GM21423 (cell line): Measurements from ENCODE around the gene NFIA.

Experiments
- ATAC-seq: cut with Tn5 transposase; IDR thresholded peaks from one replicate; pipeline ENCODE4 v1.9.1; 2021; ENCODE audit warnings: mild to moderate bottlenecking, moderate library complexity; ENCODE audit not compliant: unreplicated experiment

The NFIA gene

DNA sequence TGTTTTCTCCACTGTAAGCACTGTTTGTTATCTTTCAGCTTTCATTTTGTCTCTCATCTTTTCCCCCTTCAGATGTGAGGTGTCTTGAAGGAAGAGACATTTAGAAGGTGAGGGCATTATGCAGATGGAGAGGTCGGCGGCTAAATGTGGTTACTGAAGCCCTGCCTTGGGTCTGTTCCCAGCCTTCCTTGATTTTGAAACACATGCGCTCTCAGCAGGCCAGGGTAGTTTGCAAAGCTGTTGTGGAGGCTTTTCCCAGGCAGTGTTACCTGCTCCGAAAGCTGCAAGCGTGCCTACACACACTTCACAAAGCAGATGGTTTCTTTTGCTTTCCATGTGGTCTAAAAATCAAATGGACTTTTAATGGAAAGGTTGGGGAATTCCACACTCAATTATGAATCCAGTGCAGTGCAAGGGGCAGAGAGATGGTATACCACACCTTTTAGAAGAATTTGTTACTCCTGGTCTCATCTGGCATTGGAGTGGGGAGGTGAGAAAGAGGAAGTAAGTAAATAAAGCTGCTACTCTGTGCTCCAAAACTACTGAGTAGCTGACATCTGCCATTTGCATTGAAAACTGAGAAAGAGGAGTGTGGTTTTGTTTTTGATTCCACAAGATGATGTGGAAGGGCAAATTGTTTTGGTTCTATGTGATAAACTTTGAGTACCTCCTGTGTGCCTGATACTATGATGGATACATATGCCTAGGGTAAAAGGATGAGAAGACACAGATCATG, 91.9 kb downstream of the NFIA start:
- ATAC-seq = no peak

DNA sequence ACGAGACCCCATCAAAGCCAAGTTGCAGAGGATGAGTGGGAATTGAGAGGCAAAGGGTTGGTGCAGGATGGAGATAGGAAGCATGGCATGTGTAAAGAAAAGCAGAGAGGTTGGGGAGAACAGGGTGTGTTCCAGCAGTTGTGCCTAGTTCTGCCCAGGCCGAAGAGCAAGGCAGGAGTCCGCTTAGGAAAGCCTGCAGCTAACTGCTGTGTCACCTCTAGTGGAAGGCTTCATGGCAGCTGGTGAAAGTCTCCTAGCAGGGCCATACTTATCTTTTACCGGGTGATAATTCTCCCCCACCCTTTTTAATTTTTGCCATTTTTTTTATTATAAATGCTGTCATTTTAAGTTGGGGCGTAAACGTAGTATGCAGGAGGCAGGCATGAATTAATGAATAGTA, 93.6 kb downstream of the NFIA start:
- ATAC-seq = no peak

GRCh38 chr1:61181067-61182038, 99.0 kb downstream of the NFIA start:
- ATAC-seq = no peak

- no peak for ATAC-seq
Observed at GRCh38 chr1:61182049-61182448, 99.7 kb downstream of the NFIA start.

GRCh38 chr1:61182480-61182879, 100.1 kb downstream of the NFIA start:
- ATAC-seq = no peak

DNA sequence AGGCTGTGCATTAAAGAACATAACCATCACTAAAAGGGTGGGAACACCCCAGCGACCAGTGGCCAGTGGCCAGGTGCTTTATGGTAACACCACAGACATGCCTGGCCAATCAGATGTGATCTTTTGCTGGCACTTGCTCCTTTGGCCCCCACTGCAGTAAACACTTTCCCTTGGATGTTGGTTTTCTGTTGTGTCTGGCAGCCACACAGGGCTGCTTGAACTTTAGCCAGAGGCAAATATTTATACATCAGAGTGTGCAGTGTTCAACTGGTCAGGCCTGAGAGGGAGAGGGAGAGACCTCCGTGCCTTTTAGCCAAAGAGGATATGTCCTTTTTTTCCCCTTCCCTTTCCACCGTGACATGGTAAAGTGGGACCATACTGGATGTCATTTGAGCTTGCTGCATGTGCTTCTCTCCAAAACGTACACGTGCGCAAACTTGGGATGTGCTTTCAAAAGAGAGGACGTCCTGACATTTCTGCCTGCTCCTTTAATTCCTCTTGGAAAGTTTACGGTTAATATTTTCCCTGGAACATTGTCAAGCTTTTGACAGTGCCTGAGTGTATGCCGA, 101.2 kb downstream of the NFIA start:
- no peak for ATAC-seq

DNA sequence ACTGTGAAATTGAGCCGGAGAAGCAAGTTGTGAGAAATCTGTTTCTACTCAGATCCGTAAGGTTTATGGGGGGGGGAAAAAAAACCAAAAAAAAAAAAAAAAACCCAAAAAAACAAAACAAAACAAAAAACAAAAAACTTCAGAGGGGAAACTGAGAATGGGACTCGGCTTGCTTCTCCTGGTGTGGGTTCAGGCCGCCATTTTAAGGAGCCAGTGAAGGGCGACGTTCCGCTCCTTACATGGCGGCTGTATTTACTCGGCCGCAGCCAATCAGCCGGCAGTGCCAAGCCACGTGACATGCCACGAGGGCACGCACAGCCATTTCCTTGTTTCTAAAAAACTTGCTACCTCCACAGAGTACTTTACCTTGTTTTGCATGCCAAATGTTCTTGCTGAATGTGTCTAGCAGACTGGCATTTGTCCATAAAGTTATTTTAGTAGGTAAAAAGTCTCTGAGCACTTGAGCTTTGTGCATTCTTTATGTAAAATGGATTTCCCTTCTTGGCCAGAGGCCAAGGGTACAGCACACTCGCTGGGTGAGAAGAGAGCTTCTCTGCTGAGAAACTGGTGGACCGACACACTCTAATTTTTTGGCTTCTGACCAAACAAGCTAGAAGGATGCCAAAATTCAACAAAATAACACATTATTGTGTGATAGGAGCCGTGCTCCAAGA, 101.8 kb downstream of the NFIA start:
- no peak for ATAC-seq

- no peak for ATAC-seq
Observed at GRCh38 chr1:61184714-61185106, 102.3 kb downstream of the NFIA start.

DNA sequence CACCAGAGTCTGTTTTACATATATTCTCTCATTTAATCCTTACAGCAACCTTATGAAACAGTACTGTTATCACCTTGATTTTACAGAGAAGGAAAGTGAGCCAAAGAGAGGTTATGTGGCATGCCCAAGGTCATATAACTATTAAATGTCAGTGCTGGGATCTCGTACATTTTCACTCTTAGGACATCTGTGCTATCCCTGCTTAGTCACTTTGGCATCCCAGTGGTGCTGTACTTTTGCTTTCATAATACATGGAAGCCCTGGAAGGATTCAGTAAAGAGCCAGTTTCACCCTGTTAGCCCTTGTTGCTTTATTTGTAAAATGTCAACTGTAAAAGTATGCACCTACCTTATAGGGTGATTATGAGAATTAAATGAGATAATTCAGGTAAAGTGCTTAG, 104.4 kb downstream of the NFIA start:
- ATAC-seq = no peak

DNA sequence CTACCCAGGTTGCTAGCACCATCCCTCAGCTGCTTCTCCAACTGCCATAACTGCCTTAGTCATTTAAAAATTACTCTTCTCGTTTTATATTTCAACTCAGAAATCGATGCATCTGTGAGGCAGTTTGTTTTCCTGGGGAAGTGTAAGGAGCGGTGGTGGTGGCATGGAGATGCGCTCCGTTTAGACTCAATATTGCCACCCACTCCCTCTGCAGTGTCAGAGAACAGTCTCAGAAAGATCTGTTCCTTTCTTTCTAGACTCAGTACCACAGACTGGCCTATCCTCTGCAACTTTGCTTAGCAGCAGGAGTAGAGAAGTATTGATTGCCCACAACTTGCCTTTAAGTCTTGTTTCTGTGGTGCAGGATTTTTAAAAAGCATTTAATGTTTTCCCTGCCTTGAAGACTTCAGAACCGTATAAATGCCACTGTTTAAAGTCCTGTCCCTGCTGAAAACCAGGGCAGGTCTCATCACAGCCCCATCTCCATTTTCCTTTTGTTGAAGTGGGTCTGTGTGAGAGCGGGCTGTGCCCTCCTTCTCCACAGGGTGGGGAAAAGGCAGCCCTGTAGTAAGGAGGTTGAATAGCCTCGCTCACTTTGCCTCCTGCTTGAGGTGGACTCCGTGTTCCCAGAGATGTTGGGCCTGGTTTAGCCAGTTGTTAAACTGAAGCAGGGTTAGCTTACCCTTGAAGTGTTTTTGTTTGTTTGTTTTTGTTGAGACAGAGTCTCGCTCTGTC, 105.2 kb downstream of the NFIA start:
- ATAC-seq = no peak

GRCh38 chr1:61190153-61190552, 107.8 kb downstream of the NFIA start:
- no peak for ATAC-seq

DNA sequence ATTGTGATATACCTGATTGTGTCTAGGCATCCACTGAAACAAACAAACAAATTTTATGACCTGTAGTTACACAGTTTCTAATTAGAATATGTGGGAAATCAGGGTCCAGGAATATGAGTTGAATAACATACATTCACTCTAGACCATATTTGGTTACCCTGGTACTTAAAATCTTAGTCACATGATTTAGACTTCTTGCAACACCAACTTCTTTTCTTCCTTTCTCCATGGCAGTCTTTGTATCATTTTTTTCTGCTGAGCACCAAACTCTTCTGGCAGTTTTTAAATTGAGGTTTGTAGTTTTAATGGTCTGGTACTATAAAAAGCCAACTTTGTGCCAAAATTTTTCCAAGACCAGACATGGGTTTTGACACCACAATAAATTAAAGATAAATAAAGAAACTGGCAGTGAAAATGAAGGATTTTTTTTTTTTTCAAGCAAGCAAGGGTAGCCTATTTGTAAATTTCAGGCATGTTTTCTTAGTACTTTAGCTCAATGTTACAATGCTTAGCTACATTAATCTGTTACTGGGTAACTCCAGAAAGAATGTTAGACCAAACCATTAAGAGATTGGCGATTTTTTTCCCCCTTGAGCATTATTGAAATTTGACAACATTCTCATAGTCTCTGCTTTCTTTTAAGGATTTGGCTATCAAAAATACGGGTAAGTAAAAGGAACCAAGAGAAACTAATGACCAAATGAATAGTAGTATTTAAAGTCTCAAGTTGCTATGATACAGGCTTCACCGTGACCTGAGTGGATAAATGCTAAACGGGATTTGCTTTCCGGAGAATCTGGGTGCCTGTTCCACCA, 108.5 kb downstream of the NFIA start:
- no peak for ATAC-seq

- ATAC-seq = no peak
Observed at GRCh38 chr1:61191433-61191720, 109.0 kb downstream of the NFIA start.

- ATAC-seq = no peak
Observed at GRCh38 chr1:61192663-61193330, 110.4 kb downstream of the NFIA start.

DNA sequence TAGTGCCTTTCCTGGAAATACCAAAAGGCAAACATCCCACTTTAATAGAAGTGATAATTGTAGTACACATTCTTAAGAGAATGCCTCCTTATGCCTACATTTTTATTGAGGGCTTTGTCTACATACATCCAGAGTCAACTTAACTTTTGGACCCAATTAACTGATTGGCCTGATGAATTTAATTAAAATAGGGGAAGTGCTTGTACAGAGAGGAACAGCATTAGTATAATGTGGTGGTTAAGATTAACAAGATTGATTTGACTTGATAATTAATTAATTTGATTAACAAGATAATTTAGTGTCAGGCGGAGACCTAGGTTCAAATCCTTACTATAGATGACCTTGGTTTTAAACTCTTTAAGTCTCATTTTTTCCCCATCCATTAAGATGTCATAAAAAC, 111.4 kb downstream of the NFIA start:
- ATAC-seq = no peak

- no peak for ATAC-seq
Observed at GRCh38 chr1:61198554-61198953, 116.2 kb downstream of the NFIA start.

DNA sequence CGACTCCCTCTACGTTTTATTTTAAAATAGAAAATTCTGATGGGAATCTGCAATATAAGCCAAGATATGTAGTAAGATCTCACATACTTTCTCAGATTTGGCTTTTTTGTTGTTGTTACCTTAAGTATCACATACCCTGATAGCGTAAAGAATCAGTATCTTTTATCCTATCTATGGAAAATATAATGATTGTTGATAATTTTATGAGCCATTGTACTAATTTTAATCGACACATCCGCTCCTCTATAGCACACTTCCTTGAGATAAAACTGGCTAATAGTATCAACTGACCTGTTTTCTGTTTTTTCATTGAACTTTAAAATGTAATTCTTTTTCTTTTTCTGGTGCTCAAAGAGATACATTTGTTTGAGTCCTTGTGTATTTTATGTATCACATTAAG, 118.7 kb downstream of the NFIA start:
- ATAC-seq = no peak

DNA sequence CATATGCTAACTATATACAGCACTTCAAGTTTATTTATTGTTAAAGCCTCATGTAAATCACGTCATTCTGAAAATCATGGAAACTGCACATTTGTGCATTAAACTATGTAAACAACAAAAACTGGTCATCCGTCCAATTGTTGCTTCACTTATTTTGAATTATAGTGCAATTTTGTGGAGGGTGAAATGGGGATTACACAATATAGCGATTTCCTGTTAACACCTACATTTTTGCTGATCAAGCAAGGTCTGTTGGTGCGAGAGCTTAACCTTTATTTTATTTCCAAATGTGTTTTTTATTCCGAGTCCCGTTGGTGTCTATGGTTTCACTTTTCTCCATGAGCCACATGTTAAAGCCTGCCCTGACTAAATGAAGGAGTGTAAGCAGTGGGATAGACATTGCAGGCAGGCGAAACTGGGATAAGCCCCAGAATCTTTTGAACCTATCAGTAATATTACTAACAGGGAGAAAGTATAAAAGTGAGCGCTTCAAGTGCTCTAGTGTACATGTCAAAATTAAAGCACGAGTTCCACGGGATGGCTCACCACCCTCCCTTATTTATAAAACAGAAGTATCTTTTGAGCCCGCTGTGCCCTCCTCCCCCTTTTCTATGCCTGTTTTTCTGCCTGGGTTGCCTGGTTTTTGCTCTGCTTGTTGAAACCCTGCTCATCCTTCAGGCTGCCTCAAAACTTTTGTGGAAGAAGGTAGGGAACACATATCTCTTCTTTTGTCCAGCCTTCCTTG, 120.7 kb downstream of the NFIA start:
- ATAC-seq = no peak

- ATAC-seq = no peak
Observed at GRCh38 chr1:61204528-61204927, 122.2 kb downstream of the NFIA start.
